ES-I3 (cell line): ENCODE results near the gene GSE1.

Experiments
- H3K36me3 ChIP-seq: 2 replicates; pipeline ENCODE4 v1.6.1; 2013; ENCODE audit warnings: mild to moderate bottlenecking, low read length, control low read depth, moderate library complexity; ENCODE audit not compliant: insufficient read depth
- H3K4me1 ChIP-seq: 2 replicates; pipeline ENCODE4 v1.6.1; 2013; ENCODE audit warnings: mild to moderate bottlenecking, control low read depth, low read length; ENCODE audit not compliant: insufficient read depth
- H3K9ac ChIP-seq: 2 replicates; pipeline ENCODE4 v1.6.1; 2013; ENCODE audit warnings: low read depth, mild to moderate bottlenecking, low read length, moderate library complexity
- H3K9me3 ChIP-seq: 2 replicates; pipeline ENCODE4 v1.6.1; 2013; ENCODE audit warnings: mild to moderate bottlenecking, low read length, moderate library complexity; ENCODE audit not compliant: control insufficient read depth, insufficient read depth

The GSE1 gene

DNA sequence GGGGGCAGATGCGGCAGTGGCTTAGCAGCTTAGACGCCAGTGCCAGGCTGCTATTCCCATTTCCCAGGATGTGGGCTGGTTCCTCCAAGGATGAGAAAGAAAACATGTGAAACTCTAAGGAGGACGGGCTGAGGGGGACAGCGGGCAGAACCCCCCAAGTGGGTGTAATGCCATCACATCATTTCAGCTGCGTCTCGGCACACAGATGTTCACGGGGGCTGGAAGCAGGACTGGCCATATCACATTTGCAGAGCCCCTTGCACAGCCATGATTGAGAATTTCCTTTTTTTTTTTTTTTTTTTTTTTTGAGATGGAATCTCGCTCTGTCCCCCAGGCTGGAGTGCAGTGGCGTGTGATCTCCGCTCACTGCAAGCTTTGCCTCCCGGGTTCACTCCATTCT is 90.9 kb downstream of the GSE1 start:
- no peaks in the 10 kb centered on the region for H3K9me3 ChIP-seq

DNA sequence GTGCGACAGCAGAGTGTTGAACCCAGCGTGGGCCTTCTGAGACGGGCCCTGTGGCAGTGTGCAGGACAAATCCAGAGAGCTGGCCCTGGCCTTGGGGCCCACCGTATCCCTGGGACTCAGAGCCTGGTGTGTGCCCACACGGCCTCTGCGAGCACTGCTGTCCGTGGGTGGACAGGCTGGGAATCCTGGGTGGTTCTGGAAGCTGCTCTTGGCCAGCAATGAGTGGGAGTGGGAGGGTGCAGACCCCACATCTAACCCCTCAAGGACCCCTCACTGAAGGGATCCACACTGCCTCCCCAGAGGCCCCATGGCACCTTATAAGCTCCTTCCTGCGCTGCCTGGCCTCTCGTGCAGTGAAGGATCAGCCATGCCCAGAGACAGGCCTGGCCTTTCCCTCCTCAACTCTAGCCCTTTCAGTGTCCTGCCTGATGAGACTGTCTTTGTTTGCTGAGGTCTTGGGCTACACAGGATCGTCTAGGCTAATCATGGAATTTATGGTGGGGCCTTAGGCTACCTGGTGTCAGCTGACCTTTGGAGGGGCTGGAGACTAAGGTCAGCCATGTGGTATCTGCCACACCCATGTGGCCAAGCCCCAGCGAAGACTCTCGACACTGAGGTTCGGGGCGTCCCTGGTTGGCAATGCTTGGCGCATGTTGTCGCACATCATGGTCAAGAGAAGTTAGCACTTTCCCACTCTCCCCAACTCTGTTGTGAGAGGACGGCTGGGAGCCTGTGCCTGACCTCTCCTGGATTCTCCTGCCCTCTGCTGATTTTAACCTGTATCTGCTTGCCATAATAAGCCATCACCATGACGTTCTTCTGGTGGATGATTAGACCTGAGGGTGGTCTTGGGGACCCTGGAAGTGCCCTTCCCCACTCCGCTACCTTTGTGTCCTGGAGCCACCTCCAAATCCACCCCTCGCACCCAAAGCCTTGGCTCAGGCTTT is 92.1 kb downstream of the GSE1 start:
- no peaks in the 10 kb centered on the region for H3K9me3 ChIP-seq
- no peak overlapping the region for H3K9ac ChIP-seq
- H3K36me3 ChIP-seq, result no peaks in the 10 kb centered on the region
- H3K4me1 ChIP-seq, result no peaks in the 10 kb centered on the region

More for the DNA sequence above, 90.9 kb downstream of the GSE1 start:
- Histone ChIP-seq H3K9ac (no peak overlapping the region), H3K4me1 (no peaks in the 10 kb centered on the region; the same call in 1 of the 2 replicates), H3K36me3 (no peaks in the 10 kb centered on the region)

GRCh38 chr16:85706449-85707034 is 93.4 kb downstream of the GSE1 start:
- H3K36me3 ChIP-seq, result no peaks in the 10 kb centered on the region
- no peak overlapping the region for H3K9ac ChIP-seq
- H3K9me3 ChIP-seq, result no peaks in the 10 kb centered on the region
- no peaks in the 10 kb centered on the region for H3K4me1 ChIP-seq

DNA sequence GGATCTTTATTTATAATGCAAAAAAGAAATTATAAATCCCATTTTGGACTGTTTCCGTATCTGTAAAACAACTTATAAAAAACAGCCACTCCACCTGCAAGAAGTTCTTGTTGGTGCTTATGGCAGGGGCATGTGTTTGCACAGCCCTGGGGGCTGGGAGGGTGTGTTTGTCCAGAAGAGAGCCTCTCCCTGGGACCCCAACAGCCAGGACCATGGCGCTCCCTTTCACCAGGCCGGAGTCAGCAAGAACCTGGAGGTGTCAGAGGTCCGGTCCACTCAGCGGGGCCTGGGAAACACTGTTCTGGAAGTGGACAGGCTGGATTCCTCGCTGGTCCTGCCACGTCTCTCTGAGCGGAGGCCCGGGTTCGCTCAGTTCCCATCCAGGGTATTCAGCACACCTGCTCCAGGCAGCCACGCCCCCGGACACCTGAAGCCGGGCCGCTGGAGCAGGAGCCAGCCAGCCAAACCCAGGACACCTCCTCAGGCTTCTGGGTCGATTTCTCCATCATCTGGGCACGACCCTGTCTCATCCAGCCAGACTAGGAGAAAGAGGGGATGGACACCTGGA is 94.5 kb downstream of the GSE1 start:
- H3K9me3 ChIP-seq, result 0 out of 2 replicates have a peak, but pooled peaks cover 6% of the 10 kb centered on the region
- no peaks in the 10 kb centered on the region; the same call in 1 of the 2 replicates for H3K36me3 ChIP-seq
- H3K9ac ChIP-seq, result no peak overlapping the region
- H3K4me1 ChIP-seq, result no peaks in the 10 kb centered on the region

DNA sequence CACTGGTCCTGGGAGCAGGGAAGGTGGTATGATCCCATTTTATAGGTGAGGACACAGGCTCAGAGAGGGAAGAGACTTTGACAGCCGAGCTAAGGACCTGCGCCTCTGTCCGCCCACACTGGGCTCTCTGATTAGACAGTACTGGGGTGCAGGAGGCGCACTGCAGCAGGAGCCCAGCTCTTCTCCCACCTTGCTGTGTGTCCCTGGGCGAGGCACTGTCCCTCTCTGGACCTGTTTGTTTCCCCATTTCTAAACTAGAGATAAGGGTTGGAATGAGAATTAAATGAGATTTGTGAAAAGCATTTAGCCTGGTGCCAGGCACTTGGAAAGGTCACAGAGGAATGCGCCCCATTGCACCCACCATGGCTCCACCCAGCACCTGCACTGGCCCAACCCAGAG is 95.2 kb downstream of the GSE1 start:
- H3K4me1 ChIP-seq, result no peaks in the 10 kb centered on the region
- no peak overlapping the region for H3K9ac ChIP-seq
- peaks cover 6% of the 10 kb centered on the region; the same call in 1 of the 2 replicates for H3K9me3 ChIP-seq
- H3K36me3 ChIP-seq, result no peaks in the 10 kb centered on the region; the same call in 1 of the 2 replicates

- Histone ChIP-seq H3K4me1 (no peaks in the 10 kb centered on the region), H3K9ac (no peak overlapping the region), H3K9me3 (peaks cover 6% of the 10 kb centered on the region; the same call in 1 of the 2 replicates), H3K36me3 (no peaks in the 10 kb centered on the region; the same call in 1 of the 2 replicates)
Observed at GRCh38 chr16:85709766-85710585, 96.9 kb downstream of the GSE1 start.

- H3K4me1 ChIP-seq, result 0 out of 2 replicates have a peak, but pooled peaks cover 4% of the 10 kb centered on the region
- peaks cover 6% of the 10 kb centered on the region; the same call in 1 of the 2 replicates for H3K9me3 ChIP-seq
- H3K9ac ChIP-seq, result no peak overlapping the region
- no peaks in the 10 kb centered on the region; the same call in 1 of the 2 replicates for H3K36me3 ChIP-seq
Observed at GRCh38 chr16:85710732-85711131, 97.6 kb downstream of the GSE1 start.

DNA sequence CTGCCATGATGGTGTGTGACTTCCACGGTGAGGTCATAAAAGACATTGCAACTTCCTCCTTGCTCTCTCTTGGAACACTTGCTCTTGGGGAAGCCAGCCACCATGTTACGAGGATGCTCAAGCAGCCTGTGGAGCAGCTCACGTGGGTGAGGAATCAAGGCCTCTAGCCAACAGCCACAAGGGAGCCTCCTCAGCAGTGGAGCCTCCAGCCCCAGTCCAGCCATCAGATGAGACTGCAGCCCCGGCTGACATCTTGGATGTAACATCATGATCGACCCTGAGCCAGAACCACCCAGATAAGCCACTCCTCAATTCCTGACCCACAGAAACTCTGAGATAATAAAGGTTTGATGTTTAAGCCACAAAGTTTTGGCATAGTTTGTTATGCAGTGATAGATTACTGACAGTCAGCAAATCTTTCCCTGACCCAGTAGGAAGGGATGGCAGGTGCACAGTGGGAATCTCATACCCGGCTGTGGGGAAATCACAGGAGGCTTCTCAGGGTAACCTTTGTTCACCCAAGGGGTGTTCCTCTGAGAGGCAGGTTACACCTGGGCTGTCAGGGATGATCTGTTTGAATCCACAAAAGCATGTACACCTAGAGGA is 99.0 kb downstream of the GSE1 start:
- H3K36me3 ChIP-seq, result no peaks in the 10 kb centered on the region; the same call in 1 of the 2 replicates
- peaks cover 11% of the 10 kb centered on the region; the same call in 1 of the 2 replicates for H3K4me1 ChIP-seq

DNA sequence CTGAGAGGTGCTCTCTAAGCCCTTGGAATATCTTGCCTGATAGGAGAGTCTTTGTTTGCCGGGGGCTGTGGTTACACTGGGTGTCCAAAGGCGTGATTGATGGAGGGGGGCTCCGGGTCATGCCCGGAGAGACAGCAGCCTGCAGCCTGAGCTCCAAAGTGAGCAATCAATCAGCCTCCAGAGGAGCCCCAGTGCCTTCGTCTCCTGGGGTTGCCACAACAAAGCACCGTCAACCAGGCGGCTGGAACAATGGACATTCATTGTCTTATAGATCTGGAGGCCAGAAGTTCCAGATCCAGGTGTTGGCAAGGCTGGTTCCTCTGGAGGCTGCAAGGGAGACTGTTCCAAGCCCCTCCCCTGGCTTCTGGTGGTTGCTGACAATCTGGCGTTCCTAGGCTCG is 99.7 kb downstream of the GSE1 start:
- Histone ChIP-seq H3K9ac (no peak overlapping the region), H3K36me3 (no peaks in the 10 kb centered on the region; the same call in 1 of the 2 replicates), H3K9me3 (peaks cover 6% of the 10 kb centered on the region; the same call in 1 of the 2 replicates), H3K4me1 (peaks cover 17% of the 10 kb centered on the region; the same call in 1 of the 2 replicates)

More for the DNA sequence above, 99.0 kb downstream of the GSE1 start:
- H3K9me3 ChIP-seq, result peaks cover 6% of the 10 kb centered on the region; the same call in 1 of the 2 replicates
- H3K9ac ChIP-seq, result no peak overlapping the region

DNA sequence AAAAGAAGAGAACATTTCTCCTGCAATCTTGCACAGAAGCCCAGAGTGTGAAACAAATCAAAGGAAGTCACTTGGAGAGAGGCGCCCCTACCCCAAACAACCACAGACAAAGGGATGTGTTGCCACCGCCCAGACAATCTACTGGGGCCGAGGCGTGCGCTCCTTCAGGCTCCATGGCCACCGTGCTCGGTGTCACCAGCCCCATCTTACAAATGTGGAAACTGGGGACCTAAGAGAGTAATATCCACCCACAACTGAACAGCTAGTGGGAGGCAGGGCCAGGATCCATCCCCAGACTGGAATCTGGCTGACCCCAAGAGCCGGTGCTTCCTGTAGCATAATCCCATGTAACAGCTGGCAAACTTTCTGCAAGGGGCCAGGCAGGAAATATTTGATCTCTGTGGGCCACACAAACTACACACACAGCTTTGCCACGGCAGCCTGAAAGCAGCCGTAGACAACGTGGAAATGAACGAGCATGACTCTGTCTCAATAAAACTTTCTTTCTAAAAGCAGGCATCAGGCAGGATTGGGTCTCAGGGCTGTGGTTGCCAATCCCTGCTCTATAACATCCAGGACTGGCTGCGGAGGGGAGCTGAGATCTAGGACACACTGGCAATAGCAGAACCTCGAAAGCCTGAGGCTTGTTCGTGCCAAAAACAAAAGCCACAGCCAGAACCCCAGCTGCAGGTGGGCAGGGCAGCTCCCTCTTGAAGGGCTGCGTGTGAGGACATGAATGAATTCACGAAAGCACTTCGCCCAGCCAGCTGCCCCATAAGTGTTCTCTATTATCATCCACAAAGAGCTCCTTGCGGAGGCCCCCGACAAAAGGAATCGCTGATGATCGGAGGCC is 102.3 kb downstream of the GSE1 start:
- Histone ChIP-seq H3K9me3 (peaks cover 6% of the 10 kb centered on the region; the same call in 1 of the 2 replicates), H3K4me1 (peaks cover 17% of the 10 kb centered on the region; the same call in 1 of the 2 replicates), H3K36me3 (no peaks in the 10 kb centered on the region; the same call in 1 of the 2 replicates), H3K9ac (peak overlapping the region; percentile 32; the same call in 1 of the 2 replicates)

- Histone ChIP-seq H3K4me1 (peaks cover 17% of the 10 kb centered on the region; the same call in 1 of the 2 replicates), H3K9me3 (peaks cover 6% of the 10 kb centered on the region; the same call in 1 of the 2 replicates), H3K9ac (peak overlapping the region; percentile 32; the same call in 1 of the 2 replicates), H3K36me3 (no peaks in the 10 kb centered on the region; the same call in 1 of the 2 replicates)
Observed at GRCh38 chr16:85716022-85716679, 103.0 kb downstream of the GSE1 start.

- peaks cover 17% of the 10 kb centered on the region; the same call in 1 of the 2 replicates for H3K4me1 ChIP-seq
- H3K9me3 ChIP-seq, result peaks cover 6% of the 10 kb centered on the region; the same call in 1 of the 2 replicates
- peak overlapping the region; percentile 32; the same call in 1 of the 2 replicates for H3K9ac ChIP-seq
- no peaks in the 10 kb centered on the region; the same call in 1 of the 2 replicates for H3K36me3 ChIP-seq
Observed at GRCh38 chr16:85716680-85717038, 103.5 kb downstream of the GSE1 start.
